MCF 10A (cell line): ENCODE measurements around the gene DNAJC30. TPM values are rescaled to one million over a fixed set of nuclear protein-coding genes. Genes with fewer than 3 reads are reported as not detected.
A peak's percentile ranks its signal among the peaks of the same experiment; 100 is the strongest.

ENCODE experiments used
- BruUV-seq: library from RNA; stranded (reverse); fragments of 400-500 nt; replicated peaks from 2 replicates; lab custom pipeline; 2021; lab: Mats Ljungman, UMichigan
- CTCF ChIA-PET: fragments of 300-600 bp; sonication (Branson Sonifier 250); formaldehyde crosslinking; extraction: SDS; loops from one replicate; lab custom pipeline; 2021; ENCODE audit warnings: antibody characterized with exemption, inconsistent platforms; lab: Yijun Ruan, JAX
- POLR2A ChIA-PET: fragments of 300-600, 350-650 bp; sonication (Branson Sonifier 250); formaldehyde crosslinking; extraction: SDS; loops from one replicate; lab custom pipeline; 2020; ENCODE audit warnings: antibody characterized with exemption, inconsistent platforms; lab: Yijun Ruan, JAX
- DNase-seq: peaks from one replicate; pipeline ENCODE4 v3.0.0-alpha.2; 2018; ENCODE audit not compliant: unreplicated experiment
- H3K27ac Mint-ChIP-seq: one replicate; pipeline ENCODE4 v1.8.0; 2022; ENCODE audit warnings: mild to moderate bottlenecking, low read depth, mixed read lengths; ENCODE audit not compliant: unreplicated experiment
- H3K27me3 Mint-ChIP-seq: one replicate; pipeline ENCODE4 v1.8.0; 2022; ENCODE audit warnings: mixed read lengths; ENCODE audit not compliant: insufficient read depth, unreplicated experiment
- H3K36me3 Mint-ChIP-seq: one replicate; pipeline ENCODE4 v1.8.0; 2022; ENCODE audit warnings: mild to moderate bottlenecking, moderate library complexity, mixed read lengths; ENCODE audit not compliant: insufficient read depth, unreplicated experiment
- H3K4me1 Mint-ChIP-seq: one replicate; pipeline ENCODE4 v1.8.0; 2022; ENCODE audit warnings: mixed read lengths; ENCODE audit not compliant: insufficient read depth, unreplicated experiment
- H3K4me3 Mint-ChIP-seq: one replicate; pipeline ENCODE4 v1.8.0; 2022; ENCODE audit warnings: mild to moderate bottlenecking, moderate library complexity, mixed read lengths; ENCODE audit not compliant: unreplicated experiment
- H3K9me3 Mint-ChIP-seq: one replicate; pipeline ENCODE4 v1.8.0; 2022; ENCODE audit warnings: mixed read lengths; ENCODE audit not compliant: unreplicated experiment
- CTCF ChIP-seq: fragments of 200-600 bp; IDR thresholded peaks from one replicate; pipeline ENCODE4 v1.8.0; 2022; ENCODE audit warnings: antibody characterized with exemption, mild to moderate bottlenecking; ENCODE audit not compliant: unreplicated experiment
- intact Hi-C: fragments of 100-400 bp; cut with micrococcal nuclease; formaldehyde crosslinking; loops from 2 replicates; pipeline ENCODE4 v1.14.1; 2022
- total RNA-seq: library from RNA; stranded (reverse); gene quantifications from 2 replicates; pipeline ENCODE4 v1.2.3, GENCODE V29; 2022

Gene DNAJC30
- total RNA-seq, 1 experiment from 2014 or later: 11.4 TPM

- ChIA-PET CTCF (interaction anchor here (0.7 to 1.1 kb wide), 3 partner anchors 12 to 190 kb away, joined by 3 to 5 read pairs (median 4); no protein-coding TSS in a partner anchor), POLR2A (no interaction called here)
- H3K36me3 Mint-ChIP-seq: peaks cover 7% of the 10 kb centered on the region
- no peaks in the 10 kb centered on the region for H3K9me3 Mint-ChIP-seq
- no peaks in the 10 kb centered on the region for H3K27me3 Mint-ChIP-seq
- no peak for TF ChIP-seq CTCF
- peaks cover 15% of the 10 kb centered on the region for H3K4me1 Mint-ChIP-seq
- H3K4me3 Mint-ChIP-seq: no peak overlapping the region
- H3K27ac Mint-ChIP-seq: no peak overlapping the region
- no TSS peak for BruUV-seq
- intact Hi-C loops: loop anchor here (5.0 kb wide), 2 partner anchors 43 to 57 kb away; no protein-coding TSS in a partner anchor
- DNase-seq: no peak
Measured at GRCh38 chr7:73669858-73670385, 13.3 kb downstream of the DNAJC30 start.

GRCh38 chr7:73669288-73669701 is 14.0 kb downstream of the DNAJC30 start:
- ChIA-PET CTCF (interaction anchor here (0.8 to 2.0 kb wide), 3 partner anchors 23 to 62 kb away, joined by 3 to 14 read pairs (median 3); no protein-coding TSS in a partner anchor), POLR2A (interaction anchor here (0.6 to 0.7 kb wide), 2 partner anchors 14 to 128 kb away, joined by 3 read pairs; partner anchors contain the start of genes BUD23 and DNAJC30)
- no peak for DNase-seq
- Mint-ChIP-seq H3K4me3 (no peak overlapping the region), H3K36me3 (peaks cover 7% of the 10 kb centered on the region), H3K27me3 (no peaks in the 10 kb centered on the region), H3K9me3 (no peaks in the 10 kb centered on the region), H3K4me1 (peaks cover 15% of the 10 kb centered on the region), H3K27ac (no peak overlapping the region)
- TF ChIP-seq CTCF: no peak
- intact Hi-C loops: loop anchor here (5.0 kb wide), 2 partner anchors 42 to 58 kb away; no protein-coding TSS in a partner anchor
- no TSS peak for BruUV-seq

DNA sequence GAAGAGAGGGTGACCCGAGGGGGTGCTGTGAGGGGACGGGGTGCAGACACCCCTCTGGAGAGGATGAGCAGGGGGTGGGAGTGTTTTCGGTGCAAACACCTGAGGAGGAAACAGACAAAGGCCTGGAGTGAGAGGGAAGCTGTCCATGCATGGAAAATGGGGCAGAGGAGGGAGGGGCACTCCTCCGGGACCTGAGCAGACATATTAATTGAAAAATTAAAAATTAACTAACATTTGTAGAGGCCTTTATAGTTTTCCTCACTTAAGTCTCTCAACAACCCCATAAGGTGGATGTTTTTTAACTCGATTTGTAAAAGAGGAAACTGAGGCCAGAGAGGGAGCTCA is 14.4 kb downstream of the DNAJC30 start:
- Mint-ChIP-seq H3K4me3 (peak overlapping the region; percentile 67), H3K27ac (no peak overlapping the region), H3K36me3 (peaks cover 7% of the 10 kb centered on the region), H3K9me3 (no peaks in the 10 kb centered on the region), H3K27me3 (no peaks in the 10 kb centered on the region), H3K4me1 (peaks cover 15% of the 10 kb centered on the region)
- no peak for TF ChIP-seq CTCF
- ChIA-PET POLR2A (interaction anchor here (0.6 to 0.7 kb wide), 2 partner anchors 15 to 127 kb away, joined by 3 read pairs; partner anchors contain the start of genes BUD23 and DNAJC30), CTCF (interaction anchor here (0.5 to 2.0 kb wide), 5 partner anchors 23 to 110 kb away, joined by 3 to 14 read pairs (median 4); no protein-coding TSS in a partner anchor)
- no peak for DNase-seq
- BruUV-seq: no TSS peak
- intact Hi-C loops: loop anchor here (5.0 kb wide), 2 partner anchors 42 to 58 kb away; no protein-coding TSS in a partner anchor

GRCh38 chr7:73668103-73668885 is 15.0 kb downstream of the DNAJC30 start:
- Mint-ChIP-seq H3K27me3 (no peaks in the 10 kb centered on the region), H3K4me3 (peak overlapping the region; percentile 67), H3K9me3 (no peaks in the 10 kb centered on the region), H3K4me1 (peaks cover 15% of the 10 kb centered on the region), H3K27ac (no peak overlapping the region), H3K36me3 (peaks cover 7% of the 10 kb centered on the region)
- no peak for TF ChIP-seq CTCF
- DNase-seq: no peak
- ChIA-PET POLR2A (interaction anchor here (0.7 kb wide), 1 partner anchor 127 kb away, joined by 3 read pairs; no protein-coding TSS in a partner anchor), CTCF (interaction anchor here (0.5 to 2.0 kb wide), 21 partner anchors 8 to 188 kb away, joined by 3 to 14 read pairs (median 3); partner anchors contain the start of genes MLXIPL and STX1A)
- intact Hi-C loops: loop anchor here (5.0 kb wide), 2 partner anchors 41 to 59 kb away; no protein-coding TSS in a partner anchor
- BruUV-seq: no TSS peak
